Measurements from ENCODE around the gene NLGN2. TPM values are rescaled to one million over a fixed set of nuclear protein-coding genes. Genes with fewer than 3 reads are reported as not detected.

The NLGN2 gene
- total and polyA plus RNA-seq, 2 experiments from 2014 or later, result 14.4 to 38.7 TPM

GRCh38 chr17:7432296-7432695 is 24.7 kb downstream of the NLGN2 start (continued):
- TF ChIP-seq ZNF462 (CRISPR knock-in tag; IDR thresholded peaks at IDR 0.05), result no peak

DNA sequence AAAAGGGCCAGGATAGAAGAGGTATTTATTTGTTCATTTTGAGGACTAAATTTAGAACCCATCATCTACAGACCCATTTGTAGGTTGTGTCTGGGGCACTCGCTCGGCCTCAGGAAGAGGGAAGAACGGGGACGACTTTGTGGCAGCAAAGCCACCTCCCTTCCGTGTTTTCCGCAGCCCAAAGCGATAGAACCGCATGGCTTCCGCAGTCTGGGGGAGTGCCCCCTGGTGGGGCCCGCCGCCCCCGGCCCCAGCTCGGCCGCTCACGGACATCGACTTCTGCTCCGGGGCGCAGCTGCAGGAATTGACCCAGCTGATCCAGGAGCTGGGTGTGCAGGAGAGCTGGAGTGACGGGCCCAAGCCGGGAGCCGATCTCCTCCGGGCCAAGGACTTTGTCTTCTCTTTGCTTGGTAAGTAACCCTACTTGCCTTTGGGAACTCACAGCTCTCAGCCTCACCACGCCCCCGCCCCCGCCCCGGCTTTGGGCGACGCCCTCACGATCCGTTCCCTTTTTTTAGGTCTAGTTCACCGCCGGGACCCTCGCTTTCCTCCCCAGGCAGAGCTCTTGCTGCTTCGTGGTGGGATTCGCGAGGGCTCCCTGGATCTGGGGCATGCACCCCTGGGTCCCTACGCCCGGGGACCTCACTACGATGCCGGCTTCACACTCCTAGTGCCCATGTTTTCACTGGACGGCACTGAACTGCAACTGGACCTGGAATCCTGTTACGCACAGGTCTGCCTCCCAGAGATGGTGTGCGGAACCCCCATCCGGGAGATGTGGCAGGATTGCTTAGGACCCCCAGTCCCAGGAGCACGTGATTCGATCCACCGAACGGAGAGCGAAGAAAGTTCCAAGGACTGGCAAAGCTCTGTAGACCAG is 28.3 kb downstream of the NLGN2 start:
- H3K4me1 Mint-ChIP-seq, result peaks cover 18% of the 10 kb centered on the region
- Histone ChIP-seq H3K4me2 (peak overlapping the region; percentile 76), H3K27ac (ENCODE audit: low read depth) (peak overlapping the region; percentile 27), H3K36me3 (ENCODE audit: insufficient read depth) (no peaks in the 10 kb centered on the region), H3K79me2 (replicated peaks; ENCODE audit: insufficient read depth) (no peaks in the 10 kb centered on the region), H3K4me1 (ENCODE audit: insufficient read depth) (peaks cover 7% of the 10 kb centered on the region), H3K4me3 (peak overlapping the region; percentile 98), H3K9me2 (ENCODE audit: insufficient read depth) (0 out of 2 replicates have a peak, but pooled peaks cover 12% of the 10 kb centered on the region), H2AFZ (peak overlapping the region; percentile 72), H3F3A (replicated peaks; ENCODE audit: low read depth) (peaks cover 30% of the 10 kb centered on the region), H3K27me3 (ENCODE audit: insufficient read depth) (peaks cover 25% of the 10 kb centered on the region), H4K20me1 (replicated peaks; ENCODE audit: insufficient read depth) (no peaks in the 10 kb centered on the region; the same call in 1 of the 2 replicates)
- H3K36me3 Mint-ChIP-seq (ENCODE audit: low read depth), result no peaks in the 10 kb centered on the region
- peak overlapping the region; percentile 91 for H3K27ac Mint-ChIP-seq
- H3K9me3 Mint-ChIP-seq, result no peaks in the 10 kb centered on the region
- peaks cover 40% of the 10 kb centered on the region for H3K27me3 Mint-ChIP-seq (ENCODE audit: insufficient read depth, low read depth, poor library complexity)
- no peak for TF ChIP-seq NANOG (IDR thresholded peaks at IDR 0.05; ENCODE audit: borderline replicate concordance)
- TF ChIP-seq, protein P1, sequence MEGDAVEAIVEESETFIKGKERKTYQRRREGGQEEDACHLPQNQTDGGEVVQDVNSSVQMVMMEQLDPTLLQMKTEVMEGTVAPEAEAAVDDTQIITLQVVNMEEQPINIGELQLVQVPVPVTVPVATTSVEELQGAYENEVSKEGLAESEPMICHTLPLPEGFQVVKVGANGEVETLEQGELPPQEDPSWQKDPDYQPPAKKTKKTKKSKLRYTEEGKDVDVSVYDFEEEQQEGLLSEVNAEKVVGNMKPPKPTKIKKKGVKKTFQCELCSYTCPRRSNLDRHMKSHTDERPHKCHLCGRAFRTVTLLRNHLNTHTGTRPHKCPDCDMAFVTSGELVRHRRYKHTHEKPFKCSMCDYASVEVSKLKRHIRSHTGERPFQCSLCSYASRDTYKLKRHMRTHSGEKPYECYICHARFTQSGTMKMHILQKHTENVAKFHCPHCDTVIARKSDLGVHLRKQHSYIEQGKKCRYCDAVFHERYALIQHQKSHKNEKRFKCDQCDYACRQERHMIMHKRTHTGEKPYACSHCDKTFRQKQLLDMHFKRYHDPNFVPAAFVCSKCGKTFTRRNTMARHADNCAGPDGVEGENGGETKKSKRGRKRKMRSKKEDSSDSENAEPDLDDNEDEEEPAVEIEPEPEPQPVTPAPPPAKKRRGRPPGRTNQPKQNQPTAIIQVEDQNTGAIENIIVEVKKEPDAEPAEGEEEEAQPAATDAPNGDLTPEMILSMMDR (conservative IDR thresholded peaks at IDR 0.05; ENCODE audit: low read depth in 2 of 2), result peak; percentile 34 to 44; a peak in 3 of 4 replicates
- peak overlapping the region; percentile 84 for H3K4me3 Mint-ChIP-seq
- peak; percentile 80 for DNase-seq (ENCODE audit: low spot score)
- ATAC-seq, result peak; percentile 11

Data from GM23338 (cell line).